Keratinocyte (primary cell): Measurements from ENCODE around the gene RANBP6. TPM values are rescaled to one million over a fixed set of nuclear protein-coding genes. Genes with fewer than 3 reads are reported as not detected.
A peak's percentile ranks its signal among the peaks of the same experiment; 100 is the strongest.

Experiments used
- DNase-seq: peaks from one replicate; pipeline ENCODE4 v3.0.0-alpha.2; 2011; ENCODE audit warnings: low read depth, missing footprints, low spot score
- FAIRE-seq: peaks from 2 replicates; lab custom pipeline; 2011; peaks lifted over from hg19 to GRCh38; lab: Jason Lieb, UNC
- H2AFZ ChIP-seq: 2 replicates; pipeline ENCODE4 v1.6.0; 2012; ENCODE audit warnings: low read length, control low read depth, inconsistent platforms; ENCODE audit not compliant: control insufficient read depth
- H3K27ac ChIP-seq: 2 replicates; pipeline ENCODE4 v1.5.1; 2011; ENCODE audit warnings: low read length; ENCODE audit not compliant: control insufficient read depth, insufficient read depth
- H3K27me3 ChIP-seq: 3 replicates; pipeline ENCODE4 v1.6.0; 2011; ENCODE audit warnings: low read length; ENCODE audit not compliant: control insufficient read depth, insufficient read depth; ENCODE audit errors: extremely low read depth
- H3K36me3 ChIP-seq, 2 experiments: 2 replicates in 1 of 2; 3 replicates in 1 of 2; pipeline ENCODE4 v1.5.1; 2011; ENCODE audit warnings: low read length in 2 of 2, mild to moderate bottlenecking in 1 of 2; ENCODE audit not compliant: control insufficient read depth in 2 of 2, insufficient read depth in 2 of 2; ENCODE audit errors: extremely low read depth in 1 of 2
- H3K4me1 ChIP-seq: 3 replicates; pipeline ENCODE4 v1.5.1; 2011; ENCODE audit warnings: low read length; ENCODE audit not compliant: control insufficient read depth, insufficient read depth; ENCODE audit errors: extremely low read depth
- H3K4me2 ChIP-seq: 3 replicates; pipeline ENCODE4 v1.6.0; 2011; ENCODE audit warnings: low read depth, low read length; ENCODE audit not compliant: control insufficient read depth, insufficient read depth; ENCODE audit errors: extremely low read depth
- H3K4me3 ChIP-seq, 3 experiments: fragments of 200-600 bp in 1 of 3; sonication (generic) in 1 of 3; 2 replicates in 2 of 3; 3 replicates in 1 of 3; pipeline ENCODE4 v1.5.1; 2011 to 2016; ENCODE audit warnings: low read length in 3 of 3, mild to moderate bottlenecking in 3 of 3, control low read depth in 2 of 3, inconsistent platforms in 1 of 3, low read depth in 1 of 3, mixed read lengths in 1 of 3, mixed run types in 1 of 3, moderate library complexity in 1 of 3; ENCODE audit not compliant: control insufficient read depth in 2 of 3, insufficient read depth in 2 of 3; ENCODE audit errors: extremely low read depth in 1 of 3
- H3K79me2 ChIP-seq: 2 replicates; pipeline ENCODE4 v1.6.0; 2012; ENCODE audit warnings: low read length; ENCODE audit not compliant: control insufficient read depth, insufficient read depth
- H3K9ac ChIP-seq: 3 replicates; pipeline ENCODE4 v1.6.0; 2011; ENCODE audit warnings: low read length; ENCODE audit not compliant: control insufficient read depth, insufficient read depth; ENCODE audit errors: extremely low read depth
- H3K9me1 ChIP-seq: 3 replicates; pipeline ENCODE4 v1.6.0; 2011; ENCODE audit warnings: low read length; ENCODE audit not compliant: control insufficient read depth, insufficient read depth; ENCODE audit errors: extremely low read depth
- H3K9me3 ChIP-seq: 2 replicates; pipeline ENCODE4 v1.5.1; 2012; ENCODE audit warnings: low read depth, low read length; ENCODE audit not compliant: control insufficient read depth
- H4K20me1 ChIP-seq: 3 replicates; pipeline ENCODE4 v1.6.0; 2011; ENCODE audit warnings: low read length; ENCODE audit not compliant: control insufficient read depth, insufficient read depth; ENCODE audit errors: extremely low read depth
- CTCF ChIP-seq, 3 experiments: IDR thresholded peaks in 1 of 3; conservative IDR thresholded peaks in 1 of 3; optimal IDR thresholded peaks in 1 of 3; 2 replicates in 2 of 3; 3 replicates in 1 of 3; pipeline versions ENCODE3 to v1.5.1; 2011; ENCODE audit warnings: low read length in 3 of 3, mild to moderate bottlenecking in 3 of 3, moderate library complexity in 2 of 3, control low read depth in 1 of 3, inconsistent platforms in 1 of 3; ENCODE audit not compliant: insufficient read depth in 2 of 3; ENCODE audit errors: extremely low read depth in 1 of 3
- EZH2 ChIP-seq: IDR thresholded peaks from one replicate; pipeline ENCODE4 v1.6.1; 2012; ENCODE audit warnings: inconsistent platforms, mild to moderate bottlenecking, low read length, moderate library complexity
- dilution Hi-C: fragments of 300-500 bp; cut with MboI; formaldehyde crosslinking; loops from one replicate; pipeline ENCODE4 v1.7.0; 2020; ENCODE audit warnings: low sequenced_read_pairs; ENCODE audit not compliant: extremely low pct_ligation_motif_present
- polyA plus RNA-seq, 5 experiments: library from polyadenylated mRNA; depleted of rRNA in 3 of 5; stranded (reverse) in 3 of 5; stranded (forward) in 1 of 5; unstranded in 1 of 5; fragments of >200 nt; gene quantifications; 1 replicate in 1 of 5; 2 replicates in 3 of 5; 3 replicates in 1 of 5; pipeline versions ENCODE4 v1.2.1 to v1.2.3, GENCODE V29; 2011 to 2012; ENCODE audit warnings: missing spikeins in 2 of 5, low read depth in 1 of 5, low replicate concordance in 1 of 5

The RANBP6 gene
- polyA plus RNA-seq, 1 donor (not counting 4 experiments of a cell fraction or from before 2014, with no cell fraction given): 14.7 TPM

GRCh38 chr9:6007770-6008168, 7.7 kb downstream of the RANBP6 start:
- peak overlapping the region; percentile 67 to 91 (median 89) for H3K4me3 ChIP-seq
- H3K79me2 ChIP-seq: peaks cover 57% of the 10 kb centered on the region
- peak overlapping the region; percentile 76 for H2AFZ ChIP-seq
- DNase-seq: no peak
- H3K9me1 ChIP-seq: no peaks in the 10 kb centered on the region
- H3K9ac ChIP-seq: peak overlapping the region; percentile 83
- H3K4me2 ChIP-seq: peak overlapping the region; percentile 73
- no peaks in the 10 kb centered on the region for H4K20me1 ChIP-seq
- dilution Hi-C loops: no loop called here
- H3K27ac ChIP-seq: peak overlapping the region; percentile 77
- no peak for FAIRE-seq
- no peaks in the 10 kb centered on the region for H3K36me3 ChIP-seq
- H3K9me3 ChIP-seq: no peaks in the 10 kb centered on the region
- H3K4me1 ChIP-seq: peaks cover 19% of the 10 kb centered on the region
- TF ChIP-seq CTCF (optimal IDR thresholded peaks at IDR 0.05 in 1 of 3, IDR thresholded peaks at IDR 0.05 in 1 of 3, conservative IDR thresholded peaks at IDR 0.05 in 1 of 3; ENCODE audit: extremely low read depth in 1 of 3, insufficient read depth in 2 of 3, low read length in 3 of 3) (no peak), EZH2 (no peak)
- no peaks in the 10 kb centered on the region for H3K27me3 ChIP-seq

- dilution Hi-C loops: no loop called here
- no peaks in the 10 kb centered on the region for H3K36me3 ChIP-seq
- H4K20me1 ChIP-seq: no peaks in the 10 kb centered on the region
- peaks cover 19% of the 10 kb centered on the region for H3K4me1 ChIP-seq
- peak overlapping the region; percentile 73 for H3K4me2 ChIP-seq
- TF ChIP-seq CTCF (optimal IDR thresholded peaks at IDR 0.05 in 1 of 3, IDR thresholded peaks at IDR 0.05 in 1 of 3, conservative IDR thresholded peaks at IDR 0.05 in 1 of 3; ENCODE audit: extremely low read depth in 1 of 3, insufficient read depth in 2 of 3, low read length in 3 of 3) (no peak), EZH2 (no peak)
- H3K9me3 ChIP-seq: no peaks in the 10 kb centered on the region
- H3K79me2 ChIP-seq: peaks cover 55% of the 10 kb centered on the region
- no peaks in the 10 kb centered on the region for H3K27me3 ChIP-seq
- peak overlapping the region; percentile 67 to 91 (median 89) for H3K4me3 ChIP-seq
- FAIRE-seq: no peak
- peak overlapping the region; percentile 77 for H3K27ac ChIP-seq
- DNase-seq: peak; percentile 33
- peak overlapping the region; percentile 76 for H2AFZ ChIP-seq
- peak overlapping the region; percentile 83 for H3K9ac ChIP-seq
- no peaks in the 10 kb centered on the region for H3K9me1 ChIP-seq
Measured at GRCh38 chr9:6007058-6007769, 8.2 kb downstream of the RANBP6 start.
